HG02588 (cell line): Measurements from ENCODE around the gene UPF3A.

ENCODE experiments used
- ATAC-seq: cut with Tn5 transposase; IDR thresholded peaks from one replicate; pipeline ENCODE4 v1.9.1; 2021; ENCODE audit warnings: mild to moderate bottlenecking, moderate library complexity; ENCODE audit not compliant: unreplicated experiment

The UPF3A gene

DNA sequence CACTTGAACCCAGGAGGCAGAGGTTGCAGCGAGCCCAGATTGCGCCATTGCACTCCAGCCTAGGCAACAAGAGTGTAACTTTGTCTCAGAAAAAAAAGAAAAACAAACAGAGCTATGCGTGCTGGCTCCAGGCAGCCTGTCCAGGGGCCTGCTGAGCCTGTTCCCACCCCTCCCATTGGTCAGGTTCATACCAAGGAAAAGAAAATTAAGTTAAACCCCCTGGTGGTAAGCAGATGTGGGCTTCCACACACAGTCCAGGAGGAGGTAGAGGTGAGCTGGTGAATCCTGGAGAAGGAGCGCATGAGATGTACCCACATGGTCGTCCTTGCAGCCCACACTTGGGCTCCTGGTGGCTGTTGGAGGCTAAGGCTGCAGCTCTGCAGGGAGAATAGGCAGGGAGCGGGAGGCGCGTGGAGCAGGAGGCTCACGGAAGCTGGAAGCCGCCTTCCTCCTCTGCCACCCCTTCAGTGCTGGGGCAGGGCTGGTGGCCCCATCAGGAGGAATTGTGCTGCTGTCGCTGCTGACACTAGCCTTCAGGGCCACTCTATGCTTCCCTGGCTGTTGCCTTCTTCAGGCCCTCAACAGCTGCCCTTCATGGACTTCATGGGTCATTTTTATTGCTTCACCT, 22.4 kb downstream of the UPF3A start:
- no peak for ATAC-seq

DNA sequence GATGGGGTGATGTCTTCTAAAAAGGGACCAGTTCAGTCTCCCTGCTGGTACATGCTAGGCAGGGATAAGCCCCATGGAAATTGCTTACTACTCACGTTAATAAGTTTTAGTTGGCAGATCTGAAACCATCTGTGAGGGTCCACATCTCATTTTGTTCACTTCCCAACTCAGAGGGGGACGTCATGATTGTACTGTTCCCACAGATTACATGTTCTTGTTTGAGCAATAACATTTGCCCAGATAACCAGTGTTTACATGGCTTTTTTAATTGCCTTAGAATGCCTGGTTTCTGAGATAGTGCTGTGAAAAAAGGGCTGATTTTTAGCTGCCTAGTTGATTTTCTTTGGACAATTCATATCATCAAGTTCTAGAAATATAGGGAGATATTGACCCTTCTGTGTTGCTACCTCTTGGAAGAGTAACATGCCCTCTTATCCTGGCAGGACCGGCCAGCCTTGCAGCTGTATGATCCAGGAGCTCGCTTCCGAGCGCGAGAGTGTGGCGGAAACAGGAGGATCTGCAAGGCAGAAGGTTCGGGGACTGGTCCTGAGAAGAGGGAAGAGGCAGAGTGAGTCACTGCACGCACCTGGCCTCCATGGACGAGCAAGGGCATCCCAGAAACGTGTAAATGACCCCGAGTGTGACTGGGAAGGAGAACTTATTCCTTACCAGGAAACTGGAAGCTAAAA, 23.1 kb downstream of the UPF3A start:
- no peak for ATAC-seq

DNA sequence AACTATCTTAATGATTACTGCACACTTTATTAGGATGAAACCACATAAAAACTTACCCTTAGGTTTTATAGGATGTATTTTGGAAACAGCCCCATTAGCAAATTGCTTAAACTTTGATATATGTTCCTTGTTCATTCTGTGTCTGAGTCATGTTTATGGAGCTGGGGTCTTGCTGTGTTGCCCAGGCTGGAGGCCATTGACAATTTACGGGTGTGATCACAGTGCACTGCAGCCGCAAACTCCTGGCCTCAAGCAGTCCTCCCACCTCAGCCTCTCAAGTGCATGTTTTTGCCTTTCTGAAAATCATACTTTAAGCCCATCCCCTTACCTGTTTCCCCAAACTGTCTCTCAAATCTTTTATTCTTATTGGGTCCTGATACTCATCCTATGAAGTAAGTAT, 27.7 kb downstream of the UPF3A start:
- ATAC-seq = no peak

DNA sequence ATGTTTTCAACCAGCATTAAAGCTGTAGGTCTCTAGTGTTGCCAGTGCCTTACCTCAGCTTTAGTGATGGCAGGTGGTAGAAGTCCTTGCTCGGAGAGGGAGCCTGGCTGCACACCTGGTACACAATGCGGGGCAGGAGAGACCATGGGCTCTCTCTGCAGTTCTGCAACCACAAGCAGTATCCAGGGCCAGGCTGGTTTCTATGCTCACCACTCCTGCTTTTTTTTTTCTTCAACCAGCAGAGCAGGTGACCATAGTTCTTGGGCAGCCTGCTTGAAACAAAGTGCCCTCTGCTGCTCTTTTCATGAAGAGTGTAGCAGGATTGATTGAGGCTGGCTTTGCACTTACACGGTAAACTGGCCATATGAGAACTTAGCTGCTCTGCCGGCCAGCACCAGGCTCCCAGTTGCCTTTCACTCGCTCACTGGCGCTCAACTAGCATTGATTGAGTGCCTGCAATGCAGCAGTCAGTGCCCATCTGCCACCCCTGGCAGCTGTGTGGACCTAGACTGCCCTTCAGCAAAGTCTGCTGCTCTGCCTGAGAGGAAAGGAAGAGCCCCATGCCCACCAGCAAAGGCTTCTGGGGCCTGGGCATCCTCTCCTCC, 28.5 kb downstream of the UPF3A start:
- no peak for ATAC-seq

DNA sequence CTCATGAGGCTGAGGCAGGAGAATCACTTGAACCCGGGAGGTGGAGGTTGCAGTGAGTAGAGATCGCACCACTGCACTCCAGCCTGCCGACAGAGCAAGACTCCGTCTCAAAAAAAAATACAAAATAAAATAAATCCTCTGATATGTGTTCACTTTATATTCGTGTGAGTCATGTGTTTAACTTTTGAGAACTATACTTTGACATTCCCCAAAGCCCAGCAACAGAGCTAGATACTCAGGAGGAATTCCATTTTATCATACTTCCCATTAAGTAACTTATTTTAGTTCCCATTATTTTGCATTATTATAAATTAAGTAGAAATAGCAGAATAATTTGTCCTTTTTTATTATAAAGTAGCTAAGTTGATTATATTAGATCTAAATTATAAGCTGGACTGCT, 29.6 kb downstream of the UPF3A start:
- no peak for ATAC-seq

DNA sequence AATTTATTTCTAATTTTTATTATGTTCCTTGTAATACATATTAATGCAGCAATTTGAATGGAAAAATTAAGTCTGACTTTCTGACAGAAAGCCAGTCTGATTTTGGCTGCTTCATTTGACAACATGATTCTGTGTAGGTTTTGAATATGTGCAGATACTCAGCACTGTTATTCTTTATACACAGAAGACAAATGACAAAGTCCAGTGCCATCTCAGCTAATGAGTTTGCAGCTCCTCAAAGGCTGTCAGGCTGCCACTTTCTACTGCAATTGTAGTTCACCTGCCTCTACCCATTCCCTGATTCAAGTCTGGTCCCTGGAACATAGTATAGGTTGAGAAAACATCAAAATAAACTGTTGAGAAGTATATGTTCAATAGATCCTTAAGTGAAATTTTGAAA, 30.0 kb downstream of the UPF3A start:
- ATAC-seq = no peak

DNA sequence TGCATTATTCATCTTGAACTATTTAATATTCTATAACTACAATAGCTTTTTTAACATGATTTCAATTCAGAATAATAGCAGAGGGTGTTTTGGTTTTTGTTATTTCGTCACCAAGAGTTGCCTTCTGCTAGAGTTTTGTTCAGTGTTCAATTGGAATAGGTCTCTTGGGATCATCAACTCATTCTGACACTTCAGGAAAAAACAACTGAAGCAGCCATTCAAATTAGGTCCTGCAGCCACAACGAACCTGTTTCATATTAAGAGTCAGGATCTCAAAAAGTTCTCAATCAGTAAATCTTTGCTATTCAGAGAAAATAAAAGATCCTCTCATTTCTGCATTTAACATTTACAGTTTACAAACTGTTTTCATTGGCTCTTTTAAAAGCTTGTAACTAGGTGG, 30.5 kb downstream of the UPF3A start:
- ATAC-seq = no peak

DNA sequence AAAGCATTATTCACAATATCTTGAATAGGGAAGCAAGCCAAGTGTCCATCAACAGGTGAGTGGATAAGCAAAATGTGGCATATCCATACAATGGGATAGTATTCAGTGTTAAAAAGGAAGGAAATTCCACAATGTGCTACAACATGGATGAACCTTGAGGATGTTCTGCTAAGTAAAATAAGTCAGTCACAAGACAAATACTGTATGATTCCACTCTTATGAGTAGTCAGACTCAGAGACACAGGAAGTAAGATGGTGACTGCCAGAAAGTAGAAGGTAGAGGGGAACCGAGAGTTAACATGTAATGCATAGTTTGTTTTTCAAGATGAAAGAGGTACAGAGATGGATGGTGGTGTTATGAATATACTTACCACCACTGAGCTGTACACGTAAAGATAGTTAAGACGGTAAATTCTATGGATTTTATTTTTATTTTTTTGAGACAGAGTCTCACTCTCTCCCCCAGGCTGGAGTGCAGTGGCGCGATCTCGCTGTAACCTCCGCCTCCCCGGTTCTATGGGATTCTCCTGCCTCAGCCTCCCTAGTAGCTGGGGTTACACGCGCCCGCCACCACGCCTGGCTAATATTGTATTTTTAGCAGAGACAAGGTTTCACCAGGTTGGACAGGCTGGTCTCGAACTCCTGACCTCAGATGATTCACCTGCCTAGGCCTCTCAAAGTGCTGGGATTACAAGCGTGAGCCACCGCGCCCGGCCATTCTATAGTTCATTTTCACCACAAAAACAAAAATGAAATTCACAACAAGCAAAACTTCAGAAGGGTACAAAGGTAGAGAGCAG, 31.9 kb downstream of the UPF3A start:
- ATAC-seq = no peak

DNA sequence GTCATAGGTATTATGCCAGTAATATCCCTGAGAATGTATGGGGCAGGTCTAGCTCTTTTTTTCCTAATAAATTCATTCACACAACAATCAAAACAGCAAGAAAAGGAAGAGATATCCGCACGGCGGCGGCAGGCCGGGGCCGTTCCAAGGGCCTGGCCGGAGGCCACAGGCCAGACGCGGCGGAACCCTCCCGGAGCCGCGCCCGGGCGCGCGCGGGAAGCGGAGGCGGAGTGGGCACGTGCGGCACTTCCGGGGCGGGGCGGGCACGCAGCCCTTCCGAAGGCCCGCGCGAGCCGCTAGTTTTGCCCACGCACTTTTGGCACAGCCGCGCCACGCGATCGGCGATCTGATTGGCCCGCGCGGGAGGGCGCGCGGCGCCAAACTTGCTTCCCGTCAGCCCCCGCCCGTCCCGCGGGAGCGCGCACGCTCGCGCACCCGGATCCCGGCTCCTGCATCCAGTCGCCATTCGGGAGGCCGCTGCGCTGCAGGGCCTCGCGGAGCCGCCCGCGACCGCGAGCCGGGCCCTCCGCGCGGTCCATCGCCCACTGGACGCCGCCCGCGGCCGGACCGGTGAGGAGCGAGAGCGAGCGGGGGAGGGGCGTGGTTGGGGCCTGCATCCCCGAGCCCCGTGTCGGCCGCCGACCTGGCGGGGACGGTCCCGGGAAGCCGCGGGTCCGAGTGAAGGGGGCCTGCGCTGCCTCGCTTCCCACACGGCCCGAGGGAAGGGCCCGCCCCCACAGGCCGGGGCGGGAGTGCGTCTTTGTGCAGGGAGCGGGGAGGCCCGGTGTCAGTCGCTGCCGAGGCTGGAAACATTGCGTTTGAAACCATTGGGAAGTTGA, 32.9 kb downstream of the UPF3A start, which contains the start of gene CHAMP1:
TSS of gene CHAMP1 (plus strand) at position 430 of the 839 bp plus-strand sequence. CDS start 9,340 bp downstream, outside the sequence.
- ATAC-seq = peak; percentile 80

DNA sequence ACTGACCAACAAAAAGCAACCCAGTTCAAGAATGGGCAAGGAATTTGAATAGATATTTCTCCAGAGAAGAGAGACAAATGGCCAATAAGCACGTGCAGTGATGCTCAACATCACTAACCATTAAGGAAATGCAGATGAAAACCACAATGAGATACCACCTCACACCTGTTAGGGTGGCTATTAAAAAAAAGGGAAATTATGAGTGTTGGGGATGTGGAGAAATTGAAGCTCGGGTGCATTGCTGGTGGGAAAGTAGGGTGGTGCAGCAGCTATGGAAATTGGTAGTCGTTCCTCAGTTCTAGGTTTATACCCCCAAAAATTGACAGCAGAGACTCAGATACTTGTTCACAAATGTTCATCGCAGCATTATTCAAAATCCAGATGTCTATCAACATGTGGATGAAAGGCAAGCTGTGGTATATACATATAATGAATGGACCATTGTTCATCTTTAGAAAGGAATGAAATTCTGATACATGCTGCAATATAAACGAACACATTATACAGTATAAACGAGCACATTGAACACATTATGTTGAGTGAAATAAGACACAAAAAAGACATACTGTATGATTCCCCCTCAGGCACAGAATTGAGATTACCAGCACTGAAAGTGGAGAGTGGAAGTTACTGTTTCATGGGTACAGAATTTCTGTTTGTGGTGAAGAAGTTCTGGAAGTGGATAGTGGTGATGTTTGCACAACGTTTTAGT, 33.8 kb downstream of the UPF3A start:
- no peak for ATAC-seq

DNA sequence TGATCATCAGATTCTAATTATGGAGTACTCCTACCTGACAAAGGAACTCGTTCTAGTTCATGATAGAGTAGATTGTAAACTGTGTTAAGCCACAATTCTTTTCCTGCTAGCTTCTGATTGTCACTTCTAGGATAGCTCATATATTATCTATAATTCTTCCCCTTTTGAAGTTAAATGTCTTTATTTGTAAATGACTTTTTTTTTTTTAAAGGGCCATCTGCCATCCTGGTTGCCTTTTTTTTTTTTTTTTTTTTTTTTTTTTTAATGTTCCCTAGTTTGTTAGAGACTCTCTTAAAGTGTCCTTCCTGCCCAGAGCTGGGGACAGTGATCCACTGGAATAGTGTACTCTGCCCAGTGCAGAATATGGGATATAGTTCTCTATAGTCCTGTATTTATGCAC, 37.2 kb downstream of the UPF3A start:
- ATAC-seq = no peak

DNA sequence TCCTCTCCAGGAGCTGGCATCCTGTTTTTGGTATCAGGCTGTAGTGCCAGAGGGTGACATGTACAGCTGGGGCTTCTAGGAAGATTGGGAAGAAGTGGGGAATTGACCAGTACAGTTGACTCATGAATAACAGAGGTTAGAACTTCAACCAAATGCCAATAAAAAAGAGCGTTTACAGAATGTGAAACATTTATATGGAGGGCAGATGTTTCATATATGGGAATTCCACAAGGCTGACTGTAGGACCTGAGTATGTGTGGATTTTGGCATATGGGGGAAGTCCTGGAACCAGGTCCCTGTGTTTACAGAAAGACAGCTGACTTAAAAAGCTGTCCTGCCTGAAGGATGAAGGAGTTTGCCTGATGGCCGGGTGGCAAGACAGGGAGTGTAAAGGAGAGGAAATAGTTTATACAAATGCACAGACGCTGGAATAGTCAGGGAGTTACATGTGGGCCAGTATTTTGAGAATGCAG, 38.1 kb downstream of the UPF3A start:
- ATAC-seq = no peak

DNA sequence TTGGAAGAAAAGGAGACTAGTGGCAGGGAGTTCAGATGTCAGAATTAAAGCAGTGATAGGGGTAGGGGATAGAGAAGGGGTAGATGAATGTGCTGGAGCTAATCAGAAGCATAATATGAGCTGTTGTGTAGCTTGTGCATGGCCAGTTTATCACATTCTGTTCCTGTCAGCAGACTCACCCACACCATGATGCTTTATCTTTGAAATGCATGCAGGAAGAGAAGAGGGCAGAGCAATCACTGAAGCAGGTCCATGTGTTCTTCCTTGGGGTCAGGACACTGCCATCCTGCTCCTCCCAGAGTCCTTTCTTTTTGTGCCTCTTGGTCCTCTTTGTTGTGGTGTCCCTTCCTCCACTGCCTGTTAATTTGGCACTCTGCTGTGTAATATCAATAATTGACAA, 38.7 kb downstream of the UPF3A start:
- no peak for ATAC-seq

DNA sequence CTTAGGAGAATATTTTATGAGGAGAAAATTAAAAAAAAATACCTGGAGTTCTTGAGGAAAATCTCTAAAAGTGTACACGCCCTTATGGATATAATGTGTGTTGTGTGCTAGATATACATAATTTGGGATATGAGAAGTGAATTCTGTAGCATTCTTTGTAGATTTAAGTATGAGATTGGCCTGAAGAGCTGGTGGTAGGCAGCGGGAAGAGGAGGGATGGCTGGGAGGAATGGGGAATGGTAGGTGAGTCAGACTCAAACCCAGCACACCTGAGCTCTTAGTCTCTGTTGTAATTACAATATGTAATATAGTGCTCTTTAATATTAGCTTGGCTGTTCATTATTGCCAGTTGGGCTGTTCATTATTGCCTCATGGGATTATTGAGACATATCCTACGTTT, 39.9 kb downstream of the UPF3A start:
- no peak for ATAC-seq

DNA sequence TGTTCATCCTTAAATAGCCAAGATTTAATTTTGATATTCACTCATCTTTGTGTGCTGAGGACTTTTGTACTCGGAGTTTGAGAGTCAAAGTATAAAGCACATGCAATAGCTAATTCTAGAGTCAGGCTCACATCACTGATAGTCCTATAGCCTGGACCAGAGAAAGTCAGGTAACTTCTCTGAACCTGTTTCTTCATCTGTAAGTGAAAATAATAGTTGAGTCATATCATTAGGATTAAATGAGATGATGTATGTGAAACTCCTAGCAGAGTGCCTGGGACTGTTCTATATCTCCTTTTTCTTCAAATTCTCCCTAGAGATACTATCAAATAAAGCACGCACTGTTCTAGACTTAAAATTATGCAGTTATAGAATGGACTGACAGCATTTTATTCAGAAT, 41.9 kb downstream of the UPF3A start:
- no peak for ATAC-seq

DNA sequence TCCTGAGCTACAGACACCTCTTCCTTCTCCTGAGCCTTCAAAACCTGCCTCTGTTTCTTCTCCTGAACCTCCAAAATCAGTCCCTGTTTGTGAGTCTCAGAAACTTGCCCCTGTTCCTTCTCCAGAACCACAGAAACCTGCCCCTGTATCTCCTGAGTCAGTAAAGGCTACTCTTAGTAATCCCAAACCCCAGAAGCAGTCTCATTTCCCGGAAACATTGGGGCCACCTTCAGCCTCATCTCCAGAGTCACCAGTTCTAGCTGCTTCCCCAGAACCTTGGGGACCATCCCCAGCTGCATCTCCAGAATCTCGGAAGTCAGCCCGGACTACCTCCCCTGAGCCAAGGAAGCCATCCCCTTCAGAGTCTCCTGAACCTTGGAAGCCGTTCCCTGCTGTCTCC, 42.9 kb downstream of the UPF3A start:
- ATAC-seq = no peak

DNA sequence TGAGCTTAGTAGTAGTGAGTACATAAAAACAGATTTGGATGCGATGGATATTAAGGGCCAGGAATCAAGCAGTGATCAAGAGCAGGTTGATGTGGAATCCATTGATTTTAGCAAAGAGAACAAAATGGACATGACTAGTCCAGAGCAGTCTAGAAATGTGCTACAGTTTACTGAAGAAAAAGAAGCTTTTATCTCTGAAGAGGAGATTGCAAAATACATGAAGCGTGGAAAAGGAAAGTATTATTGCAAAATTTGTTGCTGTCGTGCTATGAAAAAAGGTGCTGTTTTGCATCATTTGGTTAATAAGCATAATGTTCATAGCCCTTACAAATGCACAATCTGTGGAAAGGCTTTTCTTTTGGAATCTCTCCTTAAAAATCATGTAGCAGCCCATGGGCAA, 44.3 kb downstream of the UPF3A start:
- no peak for ATAC-seq

DNA sequence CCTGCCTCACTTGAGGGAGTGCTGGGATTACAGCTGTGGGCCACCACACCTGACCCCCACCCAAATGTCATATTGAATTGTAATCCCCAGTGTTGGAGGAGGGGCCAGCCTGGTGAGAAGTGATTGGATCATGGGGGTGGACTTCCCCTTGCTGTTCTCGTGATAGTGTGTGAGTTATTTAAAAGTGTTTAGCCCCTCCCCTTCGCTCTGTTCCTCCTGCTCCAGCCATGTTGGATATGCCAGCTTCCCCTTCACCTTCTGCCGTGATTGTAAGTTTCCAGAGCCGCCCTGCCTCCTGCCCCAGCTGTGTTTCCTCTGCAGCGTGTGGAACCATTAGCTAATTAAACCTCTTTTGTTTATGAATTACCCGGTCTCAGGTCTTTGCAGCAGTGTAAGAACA, 46.6 kb downstream of the UPF3A start:
- no peak for ATAC-seq

DNA sequence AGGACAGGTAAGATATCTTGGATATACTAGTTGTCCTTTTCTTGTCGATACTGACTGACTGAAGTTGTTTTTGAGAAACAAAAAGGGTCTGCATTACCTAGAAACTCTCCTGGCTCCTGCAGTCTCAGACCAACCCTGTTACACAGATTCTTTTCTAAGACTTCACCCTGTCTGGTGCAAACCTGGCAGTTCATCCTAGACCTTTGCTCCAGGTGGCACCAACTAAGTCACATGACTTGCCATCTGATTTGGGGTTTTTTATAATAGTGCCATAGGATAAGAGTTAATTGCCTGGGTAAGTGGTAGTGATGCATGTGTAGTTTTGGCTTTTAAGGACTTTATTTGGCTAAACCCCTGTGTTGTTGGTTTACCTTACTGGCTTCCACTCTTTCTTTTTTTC, 47.2 kb downstream of the UPF3A start:
- ATAC-seq = no peak

DNA sequence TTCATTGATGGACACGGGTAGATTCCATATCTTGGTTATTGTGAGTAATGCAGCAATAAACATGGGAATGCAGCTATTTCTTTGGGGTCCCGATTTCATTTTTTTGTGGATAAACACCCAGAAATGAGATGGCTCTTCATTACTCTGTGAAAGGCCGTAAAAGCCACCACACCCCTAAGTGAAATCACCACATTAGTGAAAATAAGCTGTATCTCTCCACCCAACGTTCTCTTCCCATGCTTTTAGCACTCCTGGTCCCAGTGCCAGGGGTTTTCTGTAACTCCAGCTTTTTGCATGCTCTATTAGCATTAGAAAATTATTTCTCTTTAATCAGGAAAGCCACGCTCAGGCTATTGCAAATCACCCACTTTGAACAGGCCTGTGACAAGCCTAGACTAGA, 48.7 kb downstream of the UPF3A start:
- no peak for ATAC-seq
